Duodenal mucosa (tissue), 2 donors: Measurements from ENCODE around the gene PRKG1.

Experiments used
- H3K27ac ChIP-seq: one replicate; pipeline ENCODE4 v1.7.0; 2013; ENCODE audit warnings: low read depth, low read length
- H3K27me3 ChIP-seq, 2 donors: one replicate each; pipeline ENCODE4 v1.7.0; 2013; ENCODE audit warnings: low read length in 2 of 2, control low read depth in 1 of 2; ENCODE audit not compliant: insufficient read depth in 2 of 2, control insufficient read depth in 1 of 2
- H3K36me3 ChIP-seq, 2 donors: one replicate each; pipeline ENCODE4 v1.7.0; 2013; ENCODE audit warnings: low read length in 2 of 2, control low read depth in 1 of 2; ENCODE audit not compliant: insufficient read depth in 2 of 2, control insufficient read depth in 1 of 2
- H3K4me1 ChIP-seq, 2 donors: one replicate each; pipeline ENCODE4 v1.7.0; 2013; ENCODE audit warnings: low read length in 2 of 2, control low read depth in 1 of 2; ENCODE audit not compliant: insufficient read depth in 2 of 2, control insufficient read depth in 1 of 2
- H3K4me3 ChIP-seq, 2 donors: one replicate each; pipeline ENCODE4 v1.7.0; 2013; ENCODE audit warnings: low read length in 2 of 2, low read depth in 1 of 2
- H3K9ac ChIP-seq, 2 donors: one replicate each; pipeline ENCODE4 v1.7.0; 2013; ENCODE audit warnings: low read length in 2 of 2, low read depth in 1 of 2
- H3K9me3 ChIP-seq, 2 donors: one replicate each; pipeline ENCODE4 v1.7.0; 2013; ENCODE audit warnings: low read length in 2 of 2, control low read depth in 1 of 2; ENCODE audit not compliant: control insufficient read depth in 1 of 2

Gene PRKG1

DNA sequence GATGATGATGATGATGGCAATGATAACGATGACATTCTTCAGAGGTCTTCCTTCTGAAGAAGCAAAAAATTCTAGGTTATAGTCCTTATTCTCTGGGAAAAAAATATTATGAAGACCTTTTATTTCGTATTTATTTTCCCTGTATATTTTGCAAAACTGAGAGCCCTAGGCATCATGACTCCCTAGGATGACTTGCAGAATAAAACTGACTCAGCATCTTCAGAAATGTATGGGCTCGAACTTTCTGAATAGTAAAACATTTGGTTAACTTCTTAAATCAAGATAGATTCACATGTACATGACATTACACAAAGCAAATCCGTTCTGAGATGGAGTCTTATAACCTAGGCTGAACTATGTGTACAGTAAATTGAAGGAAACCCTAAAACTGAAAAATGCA lies 1269.2 kb downstream of the PRKG1 start:
- H3K4me3 ChIP-seq = no peak overlapping the region
- H3K4me1 ChIP-seq = no peaks in the 10 kb centered on the region
- no peaks in the 10 kb centered on the region for H3K27me3 ChIP-seq
- no peak overlapping the region for H3K9ac ChIP-seq
- no peak overlapping the region for H3K27ac ChIP-seq
- H3K36me3 ChIP-seq = no peaks in the 10 kb centered on the region
- H3K9me3 ChIP-seq = no peaks in the 10 kb centered on the region

DNA sequence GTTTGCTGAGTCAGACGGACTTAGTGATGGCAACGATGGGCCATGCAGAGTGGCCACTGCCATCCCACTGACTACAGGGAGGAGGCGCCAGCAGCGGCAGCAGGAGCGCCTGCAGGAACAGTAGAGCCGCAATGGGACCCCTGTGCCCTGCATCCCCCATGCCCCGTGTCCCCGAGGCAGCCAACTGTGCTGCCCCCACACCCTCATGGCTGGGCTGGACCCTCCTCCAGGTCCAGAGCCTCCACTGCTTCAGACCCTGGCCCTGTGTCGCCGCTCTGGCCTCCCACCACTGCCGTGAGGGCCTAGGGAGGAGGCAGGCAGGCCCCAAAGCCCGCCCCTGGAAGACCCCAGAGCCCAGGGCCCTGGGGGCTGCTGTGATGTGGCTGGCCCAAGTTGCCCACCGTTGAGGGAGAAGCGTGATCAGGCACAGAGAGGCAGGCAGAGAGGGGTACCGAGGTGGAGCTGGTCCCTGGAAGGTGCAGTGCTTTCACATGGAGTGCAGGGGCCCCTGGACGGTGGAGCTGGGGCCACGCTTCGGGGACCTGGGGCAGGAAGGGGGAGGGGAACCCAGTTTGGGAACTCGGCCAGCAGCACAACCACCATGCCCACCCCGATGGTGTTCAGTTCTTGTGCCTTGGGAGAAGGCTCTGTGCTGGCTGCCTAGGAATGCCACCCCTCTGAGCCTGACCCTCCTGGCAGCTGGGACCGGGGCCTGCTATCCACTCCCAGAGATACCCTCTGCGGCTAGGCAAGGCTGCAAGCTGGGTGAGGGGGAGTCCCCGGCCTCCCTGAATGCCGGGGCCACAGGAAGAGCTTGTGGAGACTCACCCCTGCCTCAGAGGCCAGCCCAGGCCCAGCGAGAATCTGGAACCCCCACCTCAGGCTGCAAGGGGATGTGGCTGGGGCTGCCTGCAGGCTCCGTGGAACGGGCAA lies 1272.4 kb downstream of the PRKG1 start:
- no peak overlapping the region for H3K9ac ChIP-seq
- H3K36me3 ChIP-seq = no peaks in the 10 kb centered on the region
- H3K4me3 ChIP-seq = no peak overlapping the region
- no peaks in the 10 kb centered on the region for H3K9me3 ChIP-seq
- H3K27me3 ChIP-seq = no peaks in the 10 kb centered on the region
- H3K27ac ChIP-seq = no peak overlapping the region
- no peaks in the 10 kb centered on the region for H3K4me1 ChIP-seq

DNA sequence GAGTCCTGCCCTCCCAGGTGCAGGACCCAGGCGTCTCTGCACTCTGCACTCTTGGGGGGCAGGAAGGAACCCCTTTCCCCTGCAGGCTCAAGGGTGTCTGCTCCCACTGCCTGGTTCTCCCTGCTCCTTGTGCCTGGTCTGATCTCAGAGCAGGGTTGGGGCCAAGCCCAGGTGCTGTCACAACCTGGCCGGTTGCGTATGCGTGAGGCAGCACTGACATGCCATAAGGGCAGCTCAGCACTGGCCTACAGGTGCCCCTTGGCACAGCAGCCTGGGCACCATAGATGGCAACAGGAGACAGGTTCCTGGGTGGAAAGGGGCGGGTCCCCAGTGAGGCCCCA lies 1273.0 kb downstream of the PRKG1 start:
- Histone ChIP-seq H3K36me3 (no peaks in the 10 kb centered on the region), H3K27me3 (no peaks in the 10 kb centered on the region), H3K27ac (no peak overlapping the region), H3K4me3 (no peak overlapping the region), H3K9me3 (no peaks in the 10 kb centered on the region), H3K9ac (no peak overlapping the region), H3K4me1 (no peaks in the 10 kb centered on the region)
